Measurements from ENCODE around the gene POU2AF2.
"Not testable (repeated sequence)": the region's sequence is repeated elsewhere in the genome, so short reads cannot be mapped to it uniquely, and the experiment has no call there.

The POU2AF2 gene

DNA sequence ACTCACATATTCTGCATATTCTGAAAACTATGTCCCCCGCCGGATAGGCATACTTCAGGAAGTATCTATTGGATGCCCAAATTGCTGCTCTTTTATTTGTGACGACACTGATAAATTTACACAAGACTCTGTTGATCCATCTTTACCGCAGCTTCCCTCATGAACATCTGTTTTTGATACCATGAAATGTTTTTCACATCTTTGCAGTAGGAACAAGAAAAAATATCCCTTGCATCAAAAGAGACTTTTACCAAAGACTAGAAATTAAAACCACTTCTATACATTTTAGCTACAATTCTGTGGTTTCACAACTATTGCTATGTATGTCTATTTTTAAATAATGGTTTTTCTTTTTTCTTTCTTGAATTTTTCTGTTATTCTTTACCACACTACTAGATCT is 15.3 kb downstream of the POU2AF2 start:
- no peak for DNase-seq

DNA sequence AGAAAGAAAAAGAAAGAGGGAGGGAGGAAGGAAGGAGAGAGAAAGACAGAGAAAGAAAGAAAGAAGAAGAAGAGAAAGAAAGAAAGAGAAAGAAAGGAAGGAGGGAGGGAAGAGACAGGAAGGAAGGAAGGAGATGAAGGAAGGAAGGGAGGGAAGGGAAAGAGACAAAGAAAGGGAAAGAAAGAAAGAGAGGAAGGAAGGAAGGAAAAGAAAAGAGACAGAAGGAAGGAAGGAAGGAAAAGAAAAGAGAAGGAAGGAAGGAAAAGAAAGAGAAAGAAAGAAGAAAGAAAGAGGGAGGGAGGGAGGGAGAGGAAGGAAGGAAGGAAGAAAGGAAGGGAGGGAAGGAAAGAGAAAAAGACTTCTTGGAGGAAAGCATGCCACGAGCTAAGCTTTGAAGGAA is 19.1 kb downstream of the POU2AF2 start:
- DNase-seq = no peak

DNA sequence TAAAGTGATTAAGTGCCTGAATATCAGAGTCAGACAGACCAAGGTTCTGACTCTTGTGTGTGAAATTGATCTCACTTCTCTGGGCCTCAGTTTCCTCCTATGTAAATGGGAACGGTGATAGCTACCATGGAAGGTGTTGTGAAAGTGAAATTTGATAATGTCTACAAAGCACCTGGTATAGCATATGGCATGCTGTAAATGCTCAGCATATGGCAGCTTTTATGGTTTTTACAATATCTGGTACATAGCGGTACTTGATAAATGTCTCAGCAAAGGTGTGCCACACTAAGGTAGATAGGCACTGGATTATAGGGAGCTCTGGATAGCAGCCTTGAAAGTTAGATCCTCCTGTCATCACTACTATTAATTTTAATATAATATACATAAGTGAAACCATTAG is 19.9 kb downstream of the POU2AF2 start:
- no peak for DNase-seq

DNA sequence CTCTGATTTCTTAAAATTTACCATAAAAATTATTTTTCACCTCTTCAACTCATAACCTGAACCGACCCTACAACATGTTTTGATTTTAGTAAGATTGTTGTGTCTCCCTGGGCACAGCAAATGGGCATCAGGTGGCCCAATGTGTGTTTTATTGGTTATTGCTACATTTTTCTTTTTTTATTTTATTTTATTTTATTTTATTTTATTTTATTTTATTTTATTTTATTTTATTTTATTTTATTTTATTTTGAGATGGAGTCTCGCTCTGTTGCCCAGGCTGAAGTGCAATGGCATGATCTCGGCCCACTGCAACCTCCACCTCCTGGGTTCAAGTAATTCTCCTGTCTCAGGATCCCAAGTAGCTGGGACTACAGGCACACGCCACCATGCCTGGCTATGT is 22.8 kb downstream of the POU2AF2 start:
- not testable (repeated sequence) for DNase-seq

DNA sequence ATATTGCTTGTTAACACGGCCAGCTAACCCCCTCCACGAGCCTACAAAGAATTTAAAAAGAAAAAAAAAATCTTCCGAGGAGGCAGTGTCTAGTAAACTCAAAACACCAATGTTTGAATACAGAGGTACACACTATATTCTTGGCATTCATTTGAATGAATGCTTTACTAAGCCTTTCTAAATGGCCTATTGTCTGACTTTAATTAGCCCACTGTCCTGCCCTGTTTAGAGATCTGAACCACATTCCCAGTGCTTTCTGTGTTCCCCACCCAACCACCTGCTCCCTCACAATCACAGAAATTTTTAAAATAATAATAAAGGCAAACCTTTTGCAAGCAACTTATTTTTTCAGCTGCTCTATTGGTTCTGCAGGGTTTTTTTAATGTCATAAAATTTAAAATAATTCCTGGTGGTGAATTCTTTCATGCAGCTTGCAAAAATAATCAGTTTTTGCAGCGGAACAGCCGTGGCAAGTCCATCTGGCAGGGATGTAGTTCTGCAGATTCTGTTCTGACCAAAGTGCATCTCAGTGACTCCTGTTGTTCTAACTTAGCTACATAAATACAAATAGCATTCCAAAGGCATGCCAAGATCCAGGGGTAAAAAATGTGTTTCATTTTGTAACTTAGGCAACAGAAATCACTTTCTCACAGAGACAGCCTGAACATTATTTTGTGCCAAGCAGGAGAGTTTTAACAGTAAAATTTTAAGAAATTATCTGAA is 23.8 kb downstream of the POU2AF2 start:
- no peak for DNase-seq

DNA sequence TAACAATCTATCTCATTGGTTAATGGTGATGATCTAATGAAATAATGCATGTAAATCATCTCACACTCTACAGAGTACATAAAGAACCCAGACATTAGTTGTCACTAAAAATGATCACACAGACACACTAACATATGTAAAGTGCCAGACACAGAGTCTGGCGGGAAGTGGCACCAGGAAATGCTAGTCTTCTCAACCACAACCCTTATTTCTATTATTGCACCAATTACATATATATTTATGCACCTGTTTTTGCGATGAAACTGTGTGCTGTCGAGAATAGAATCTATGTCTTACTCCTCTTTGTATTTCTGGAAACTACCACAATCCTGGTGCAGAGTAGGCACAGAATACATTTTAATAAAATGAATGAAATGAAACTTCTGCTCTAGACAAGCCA is 26.9 kb downstream of the POU2AF2 start:
- no peak for DNase-seq

DNA sequence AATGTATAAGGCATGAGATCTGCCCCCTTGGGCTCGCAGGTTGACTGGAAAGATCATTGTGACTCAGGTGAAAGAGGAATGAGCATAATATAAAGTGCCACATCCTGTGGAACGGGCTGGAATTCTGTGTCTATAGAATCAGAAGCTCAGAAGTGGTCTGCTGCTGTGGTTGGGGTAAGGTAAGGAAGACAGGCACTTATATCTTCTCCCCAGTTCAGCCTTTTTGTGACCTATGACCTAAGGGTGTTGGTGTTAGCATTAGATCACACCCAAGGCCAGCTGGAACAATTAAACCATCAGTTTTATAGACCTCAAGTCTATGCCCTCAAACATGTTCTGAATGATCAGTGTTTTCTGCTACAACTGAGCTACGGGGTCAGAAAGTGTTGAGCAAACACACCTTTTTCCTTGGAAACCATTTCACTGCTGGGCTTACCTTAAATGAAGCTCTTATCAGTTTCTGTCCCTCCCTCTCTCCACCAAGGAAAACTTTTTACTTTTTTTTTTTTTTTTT is 37.1 kb downstream of the POU2AF2 start:
- no peak for DNase-seq

DNA sequence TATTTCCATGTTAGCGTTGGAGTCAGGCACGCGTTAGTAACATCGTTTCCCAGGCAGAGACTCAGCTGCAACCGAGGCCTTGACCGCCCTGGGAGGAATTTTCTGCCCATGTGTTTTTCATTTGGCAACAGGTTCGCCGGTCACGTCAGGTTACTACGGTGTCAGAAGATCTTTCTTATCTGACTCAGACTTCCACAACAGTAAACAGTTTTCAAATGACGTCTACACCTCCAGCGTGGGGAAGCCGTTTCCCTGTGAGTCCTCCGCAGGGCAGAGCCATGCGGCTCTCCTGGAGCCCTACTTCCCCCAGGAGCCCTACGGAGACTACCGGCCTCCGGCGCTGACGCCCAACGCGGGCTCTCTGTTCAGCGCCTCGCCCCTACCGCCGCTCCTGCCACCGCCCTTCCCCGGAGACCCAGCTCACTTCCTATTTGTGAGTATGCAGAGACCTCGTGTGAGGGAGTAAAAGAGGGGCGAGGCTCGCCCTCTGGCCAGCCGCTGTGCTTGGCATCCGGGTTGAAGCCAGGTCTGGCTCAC is 38.5 kb downstream of the POU2AF2 start:
- DNase-seq = no peak

DNA sequence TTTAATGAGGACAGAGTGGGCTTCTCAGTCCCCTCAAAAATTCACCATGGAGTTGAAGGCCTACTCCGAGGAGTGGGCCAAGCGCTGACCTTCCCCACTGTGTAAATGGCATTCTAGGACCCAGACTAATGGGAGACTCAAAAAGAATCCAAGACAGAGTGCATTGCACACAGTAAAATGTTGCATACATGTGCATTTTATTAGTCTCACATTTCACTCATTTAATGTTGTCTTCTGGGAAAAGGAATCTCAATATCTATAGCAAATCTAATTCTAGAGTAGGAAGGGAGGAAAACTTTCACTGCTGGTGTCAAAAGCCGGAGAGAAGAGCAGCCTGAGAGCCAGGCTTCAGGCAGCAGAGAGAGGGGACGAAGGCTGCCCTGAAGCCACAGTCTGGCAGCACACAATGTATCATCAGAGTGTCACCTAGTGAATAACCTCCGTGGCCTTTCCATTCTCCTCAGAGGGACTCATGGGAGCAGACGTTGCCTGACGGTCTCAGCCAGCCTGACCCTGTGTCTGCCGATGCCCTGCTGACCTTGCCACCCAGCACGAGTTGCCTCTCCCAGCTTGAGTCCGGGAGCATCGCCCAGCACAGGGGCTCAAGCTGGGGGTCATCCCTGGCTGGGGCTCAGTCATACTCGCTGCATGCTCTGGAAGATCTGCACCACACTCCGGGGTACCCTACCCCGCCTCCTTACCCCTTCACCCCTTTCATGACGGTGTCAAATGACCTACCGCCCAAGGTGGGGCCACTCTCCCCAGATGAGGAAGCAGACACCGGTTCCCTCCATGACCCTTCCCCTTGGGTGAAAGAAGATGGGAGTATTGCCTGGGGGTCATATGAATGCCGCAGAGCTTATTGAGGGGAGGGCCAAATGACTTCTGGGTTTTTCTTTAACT is 39.9 kb downstream of the POU2AF2 start:
- no peak for DNase-seq

DNA sequence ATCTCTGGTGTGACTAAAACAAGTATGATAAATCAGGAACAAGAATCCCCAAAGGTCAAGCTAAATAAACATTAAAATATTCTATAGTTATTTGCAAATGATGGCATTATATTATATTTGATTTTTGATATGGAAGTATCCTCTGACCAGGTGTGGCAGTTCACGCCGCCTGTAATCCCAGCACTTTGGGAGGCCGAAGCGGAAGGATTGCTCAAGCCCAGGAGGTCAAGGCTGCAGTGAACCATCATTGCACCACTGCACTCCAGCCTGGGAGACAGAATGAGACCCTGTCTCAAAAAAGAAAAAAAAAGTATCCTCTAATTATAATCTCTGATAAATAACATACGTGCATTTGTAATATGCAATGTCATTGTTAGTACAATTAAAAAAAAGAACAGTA is 46.2 kb downstream of the POU2AF2 start:
- DNase-seq = no peak

DNA sequence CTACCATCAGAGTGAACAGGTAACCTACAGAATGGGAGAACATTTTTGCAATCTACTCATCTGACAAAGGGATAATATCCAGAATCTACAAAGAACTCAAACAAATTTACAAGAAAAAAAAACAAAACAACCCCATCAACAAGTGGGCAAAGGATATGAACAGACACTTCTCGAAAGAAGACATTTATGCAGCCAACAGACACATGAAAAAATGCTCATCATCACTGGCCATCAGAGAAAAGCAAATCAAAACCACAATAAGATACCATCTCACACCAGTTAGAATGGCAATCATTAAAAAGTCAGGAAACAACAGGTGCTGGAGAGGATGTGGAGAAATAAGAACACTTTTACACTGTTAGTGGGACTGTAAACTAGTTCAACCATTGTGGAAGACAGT is 46.9 kb downstream of the POU2AF2 start:
- DNase-seq = not testable (repeated sequence)

DNA sequence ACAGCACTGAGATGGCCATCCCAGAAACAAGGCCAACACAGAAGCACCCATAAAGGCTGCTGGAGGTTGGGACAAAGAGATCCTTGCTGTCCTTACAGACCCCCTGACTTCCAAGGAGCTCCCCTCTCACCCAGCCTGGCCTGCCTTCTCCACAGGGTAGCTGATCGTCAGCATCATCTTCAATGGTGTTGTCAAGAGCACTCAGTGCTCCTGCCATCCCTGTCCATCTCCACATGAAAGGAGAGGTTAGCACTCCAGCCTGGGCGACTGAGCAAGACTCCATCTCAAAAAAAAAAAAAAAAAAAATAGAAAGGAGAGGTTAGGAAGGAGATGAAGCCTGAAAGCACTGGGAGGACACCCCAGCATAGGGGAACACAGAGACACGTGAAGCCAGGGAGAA is 50.7 kb downstream of the POU2AF2 start:
- no peak for DNase-seq

DNA sequence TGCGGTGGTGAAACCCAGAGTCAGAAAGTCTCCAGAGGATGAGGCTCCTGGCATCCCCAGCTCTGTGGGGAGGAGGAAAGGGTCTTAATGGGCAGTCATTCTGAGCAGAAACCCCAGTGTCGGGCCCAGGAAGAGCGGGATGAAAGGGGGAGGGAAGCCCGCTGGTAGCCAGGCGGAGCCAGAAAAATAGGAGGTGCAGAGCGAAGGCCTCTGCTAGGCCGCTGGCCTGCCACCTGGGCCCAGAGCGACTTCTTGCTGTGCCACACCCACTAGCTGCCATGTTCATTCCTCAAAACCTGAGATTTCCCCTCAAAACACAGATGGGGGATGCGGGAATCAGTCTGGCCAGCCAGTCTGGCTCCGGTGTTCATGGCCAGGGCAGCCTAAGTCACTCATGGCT is 52.2 kb downstream of the POU2AF2 start:
- no peak for DNase-seq

DNA sequence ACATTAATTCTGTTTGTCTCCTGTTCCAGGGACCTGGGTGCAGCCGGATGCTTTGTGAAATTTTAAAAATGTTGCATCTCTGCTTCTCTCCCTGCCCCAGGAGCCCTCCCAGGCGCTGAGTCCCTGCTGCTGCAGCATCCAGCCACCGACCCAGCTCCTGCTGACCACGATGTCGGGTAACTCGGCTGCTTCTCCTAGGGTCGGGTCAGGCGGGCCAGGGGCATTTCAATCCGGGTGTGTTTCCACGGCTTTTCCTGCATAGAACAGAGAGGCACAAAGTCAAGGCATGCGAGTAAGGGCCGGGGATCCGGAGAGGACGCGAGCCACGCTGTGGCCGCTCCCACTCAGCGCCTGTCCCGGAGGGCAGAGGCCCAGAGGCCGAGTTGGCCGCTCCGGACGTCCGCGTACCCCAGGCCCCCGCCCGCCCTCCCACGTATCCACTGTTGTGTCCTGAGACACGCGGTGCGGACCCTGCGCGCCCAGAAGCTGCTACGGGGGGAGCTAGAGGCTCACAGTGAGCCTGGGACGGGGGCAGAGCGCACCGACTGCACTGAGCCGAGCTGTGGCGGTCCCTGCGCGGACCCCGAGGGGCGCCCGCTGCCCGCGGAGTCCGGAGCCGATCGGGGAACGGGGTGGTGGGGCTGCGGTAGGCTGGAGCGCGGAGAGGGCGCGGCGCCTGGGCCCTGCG is 53.0 kb downstream of the POU2AF2 start, which contains the start of gene POU2AF3:
TSS of gene POU2AF3 (plus strand) at position 134 of the 688 bp plus-strand sequence. CDS start at position 170, 36 bp downstream.
- no peak for DNase-seq

DNA sequence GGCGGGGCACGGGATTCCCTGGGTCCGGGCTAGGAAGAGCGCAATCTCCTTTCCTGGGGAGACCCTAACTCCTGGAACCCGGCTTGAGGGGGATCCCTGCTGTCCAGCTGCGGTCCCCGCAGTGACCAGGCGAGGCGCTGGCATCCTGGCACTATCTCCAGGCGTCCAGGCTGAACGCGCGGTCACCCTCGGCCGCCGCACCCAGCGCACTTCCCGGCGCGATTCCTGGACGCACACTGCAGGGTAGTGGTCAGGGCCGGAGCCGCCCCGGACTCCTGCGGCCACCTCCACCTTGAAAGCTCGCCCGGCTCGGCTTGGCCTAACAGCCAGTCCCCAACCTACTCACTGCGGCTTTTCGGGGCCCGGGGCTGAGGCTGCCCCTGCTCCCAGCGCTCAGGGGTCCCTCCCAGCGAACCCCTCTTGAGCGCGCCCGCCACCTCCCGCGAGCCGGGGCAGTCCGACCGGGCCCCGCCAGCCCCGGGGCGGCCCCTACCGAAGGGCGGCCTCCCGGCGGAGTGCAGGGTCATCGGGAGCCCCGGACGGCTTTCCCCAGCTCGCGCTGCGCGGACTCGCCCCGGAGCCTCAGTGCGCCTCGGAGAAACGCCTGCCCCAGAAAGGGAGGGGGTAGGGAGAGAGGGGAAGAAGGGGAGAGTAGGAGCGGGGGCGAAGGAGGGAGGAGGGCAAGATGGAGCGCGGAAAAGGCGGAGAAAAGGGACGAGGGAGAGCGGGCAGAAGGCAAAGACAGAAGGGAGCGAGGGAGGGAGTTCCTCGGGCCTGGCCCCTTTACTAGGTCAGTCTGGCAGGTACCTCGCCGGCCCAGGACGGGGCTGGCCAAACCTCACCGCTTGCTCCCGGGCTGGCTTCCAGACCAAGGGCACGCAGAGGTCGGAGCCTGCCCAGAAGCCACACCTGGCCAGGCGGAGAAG is 53.8 kb downstream of the POU2AF2 start:
- no peak for DNase-seq

DNA sequence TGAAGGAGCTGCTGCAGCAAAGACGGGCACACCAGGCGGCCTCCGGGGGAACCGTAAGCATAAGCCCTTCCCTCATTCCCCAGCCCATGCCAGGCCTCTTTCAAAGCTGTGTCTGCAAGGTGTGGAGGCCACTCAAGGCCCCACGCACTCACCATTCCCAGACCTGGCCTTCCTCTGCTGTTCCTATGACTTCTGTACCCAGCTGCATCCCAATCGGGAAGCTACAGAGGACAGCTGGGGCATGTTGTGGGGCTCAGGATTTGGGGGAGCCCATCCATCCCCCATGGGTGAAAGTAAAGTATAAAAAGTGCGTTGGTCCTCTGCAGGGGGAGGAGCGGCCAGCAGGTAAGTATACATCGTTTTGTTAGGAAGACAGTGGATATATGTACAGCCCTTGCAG is 55.0 kb downstream of the POU2AF2 start:
- no peak for DNase-seq

DNA sequence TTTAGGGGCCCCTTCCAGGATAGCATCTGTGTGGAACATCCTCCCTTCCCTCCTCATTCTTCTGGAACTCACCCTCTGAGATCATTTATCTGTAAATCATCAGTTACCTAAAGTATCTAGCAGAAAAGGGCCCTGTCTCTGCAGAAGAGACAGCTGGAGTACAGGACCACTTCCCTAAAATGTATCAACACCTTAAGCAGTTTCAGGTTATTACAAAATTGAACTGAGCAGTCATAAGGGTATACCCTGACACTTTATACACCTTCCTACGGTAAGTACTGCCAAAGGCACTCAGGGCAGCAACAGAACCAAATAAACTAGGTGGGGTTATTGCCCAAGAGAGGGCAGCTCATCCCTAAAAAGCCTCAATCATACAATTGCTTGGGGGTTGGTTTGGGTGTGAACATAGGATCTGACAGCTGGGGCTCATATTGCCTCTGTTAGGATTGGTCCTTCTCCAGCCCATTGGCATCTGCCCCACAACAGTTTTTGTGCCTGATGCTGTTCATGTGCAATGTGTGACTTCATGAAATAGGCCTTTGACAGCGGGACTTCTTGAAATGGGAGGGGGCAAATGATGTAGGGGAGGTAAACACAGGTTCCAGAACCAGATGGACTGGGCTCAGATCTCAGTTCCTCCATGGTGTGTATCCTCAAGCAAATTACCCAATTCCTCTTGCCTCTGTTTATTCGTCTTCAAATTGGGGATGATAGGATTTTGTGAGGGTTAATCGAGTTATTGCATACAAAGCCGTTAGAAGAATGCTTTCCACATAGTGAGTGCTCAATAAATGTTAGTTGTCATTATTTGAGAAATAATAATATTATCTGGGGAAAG is 55.7 kb downstream of the POU2AF2 start:
- DNase-seq = no peak

DNA sequence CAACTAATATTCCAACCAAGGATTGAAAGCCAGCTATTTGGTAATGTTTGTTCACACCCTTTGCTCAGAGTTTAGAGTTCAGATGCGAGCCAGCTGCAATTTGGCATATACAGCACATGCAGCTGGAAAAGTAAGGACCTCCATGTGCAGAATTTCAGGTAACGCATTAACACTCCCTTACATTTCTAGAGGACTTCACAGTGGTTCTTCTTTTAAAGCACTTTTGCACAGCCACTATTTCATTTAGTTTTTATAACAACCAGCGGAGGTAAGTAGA is 56.3 kb downstream of the POU2AF2 start:
- no peak for DNase-seq

DNA sequence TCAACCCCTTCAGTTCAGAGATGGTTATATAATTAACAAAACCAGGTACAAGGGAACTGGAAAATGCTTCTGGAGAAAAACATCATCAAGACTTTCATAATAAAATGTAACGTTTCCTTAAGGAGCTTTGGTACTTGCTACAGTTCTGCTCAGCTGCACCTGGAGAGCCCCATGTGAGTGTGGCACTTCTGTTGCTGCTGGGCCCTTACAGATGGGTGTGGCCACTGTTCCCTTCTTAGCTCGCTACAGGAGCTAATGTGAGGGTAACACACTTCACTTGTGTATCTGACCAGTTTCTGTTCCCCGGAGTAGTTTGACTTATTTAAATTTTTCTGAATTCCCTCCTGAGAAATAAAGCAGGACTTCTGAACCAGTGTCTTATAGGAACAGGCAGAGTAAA is 56.8 kb downstream of the POU2AF2 start:
- no peak for DNase-seq

DNA sequence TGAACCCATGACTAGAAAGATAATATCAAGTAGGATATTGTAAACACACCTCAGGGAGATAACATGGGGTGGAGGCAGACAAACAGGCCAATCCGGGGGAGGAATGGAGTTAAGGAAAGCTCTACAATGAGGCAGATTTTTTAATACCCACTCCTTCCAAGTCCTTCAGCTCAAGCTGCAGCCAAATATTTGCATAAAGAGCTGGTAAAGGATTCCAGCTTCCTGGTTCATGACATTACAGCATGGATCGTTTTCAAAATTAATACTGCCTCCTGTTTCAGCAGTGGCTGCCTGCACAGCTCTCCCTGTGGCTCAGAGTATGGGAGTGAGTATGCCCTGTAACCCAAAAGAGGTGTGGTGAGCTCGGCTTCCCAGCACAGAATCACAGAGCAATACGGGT is 57.9 kb downstream of the POU2AF2 start:
- no peak for DNase-seq

DNA sequence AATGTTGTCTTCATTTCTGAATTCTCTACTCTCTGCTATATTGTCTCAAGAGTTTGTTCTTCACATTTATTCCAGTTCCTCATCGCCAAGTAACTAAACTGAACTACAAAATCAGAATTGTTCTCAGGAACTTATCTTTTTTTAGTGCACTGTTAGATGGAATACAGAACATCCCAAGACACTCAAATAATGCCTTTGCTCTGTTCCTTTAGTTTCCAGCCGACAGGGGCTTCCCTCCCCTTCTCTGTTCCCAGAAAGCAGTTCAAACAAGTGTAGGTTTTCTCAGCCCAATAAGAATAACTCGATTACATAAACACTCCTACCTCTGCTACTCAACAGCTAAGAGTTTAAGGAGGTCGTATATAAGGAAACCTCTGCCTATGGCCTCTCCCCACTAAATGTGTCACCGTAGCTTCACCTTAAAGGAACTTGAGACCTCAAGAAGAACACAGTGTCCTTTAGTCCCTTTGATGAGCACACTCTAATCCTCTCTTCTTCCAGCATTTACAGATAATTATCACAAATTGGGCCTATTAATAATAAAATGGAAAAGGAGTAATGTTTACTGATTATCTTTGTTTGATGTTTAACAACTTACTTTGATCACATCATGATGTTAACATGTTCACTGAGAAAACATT is 59.8 kb downstream of the POU2AF2 start:
- no peak for DNase-seq

Measured in GOT3 (cell line).